GM21528 (cell line): Measurements from ENCODE around the gene ADA.
"Not testable (repeated sequence)": the region's sequence is repeated elsewhere in the genome, so short reads cannot be mapped to it uniquely, and the experiment has no call there.

Source experiments
- ATAC-seq: cut with Tn5 transposase; IDR thresholded peaks from one replicate; pipeline ENCODE4 v1.9.1; 2021; ENCODE audit warnings: mild to moderate bottlenecking, moderate library complexity; ENCODE audit not compliant: unreplicated experiment, low FRiP score

The ADA gene

GRCh38 chr20:44601801-44602204 lies 49.7 kb downstream of the ADA start:
- no peak for ATAC-seq

GRCh38 chr20:44601236-44601671 lies 50.2 kb downstream of the ADA start:
- no peak for ATAC-seq

GRCh38 chr20:44600758-44601201 lies 50.7 kb downstream of the ADA start:
- ATAC-seq = no peak

GRCh38 chr20:44600301-44600700 lies 51.2 kb downstream of the ADA start:
- no peak for ATAC-seq

- ATAC-seq = no peak
Observed at GRCh38 chr20:44599715-44600114, 51.8 kb downstream of the ADA start.

- ATAC-seq = no peak
Observed at GRCh38 chr20:44598423-44599305, 52.8 kb downstream of the ADA start.

- no peak for ATAC-seq
Observed at GRCh38 chr20:44597930-44598329, 53.6 kb downstream of the ADA start.

- no peak for ATAC-seq
Observed at GRCh38 chr20:44597516-44597915, 54.0 kb downstream of the ADA start.

GRCh38 chr20:44596876-44597275 lies 54.6 kb downstream of the ADA start:
- no peak for ATAC-seq

GRCh38 chr20:44596010-44596409 lies 55.5 kb downstream of the ADA start:
- no peak for ATAC-seq

- ATAC-seq = no peak
Observed at GRCh38 chr20:44594730-44595129, 56.8 kb downstream of the ADA start.

GRCh38 chr20:44593751-44594150 lies 57.7 kb downstream of the ADA start:
- no peak for ATAC-seq

GRCh38 chr20:44592366-44592765 lies 59.1 kb downstream of the ADA start:
- ATAC-seq = no peak

- ATAC-seq = no peak
Observed at GRCh38 chr20:44590980-44591778, 60.3 kb downstream of the ADA start.

GRCh38 chr20:44589537-44589936 lies 62.0 kb downstream of the ADA start:
- no peak for ATAC-seq

- not testable (repeated sequence) for ATAC-seq
Observed at GRCh38 chr20:44588321-44588720, 63.2 kb downstream of the ADA start.

- ATAC-seq = no peak
Observed at GRCh38 chr20:44587035-44587980, 64.2 kb downstream of the ADA start.

GRCh38 chr20:44586289-44586911 lies 65.1 kb downstream of the ADA start:
- ATAC-seq = peak; percentile 65

GRCh38 chr20:44585057-44585963 lies 66.2 kb downstream of the ADA start:
- ATAC-seq = no peak
